MV-4-11 (cell line): ENCODE results near the gene MYO10.
"Not testable (repeated sequence)": the region's sequence is repeated elsewhere in the genome, so short reads cannot be mapped to it uniquely, and the experiment has no call there.

Source experiments
- DNase-seq: peaks from one replicate; lab custom pipeline; 2025; lab: John Stamatoyannopoulos, UW

MYO10 gene

GRCh38 chr5:16668631-16669030 lies 267.5 kb downstream of the MYO10 start:
- DNase-seq = no peak

GRCh38 chr5:16668194-16668593 lies 267.9 kb downstream of the MYO10 start:
- DNase-seq = no peak

DNA sequence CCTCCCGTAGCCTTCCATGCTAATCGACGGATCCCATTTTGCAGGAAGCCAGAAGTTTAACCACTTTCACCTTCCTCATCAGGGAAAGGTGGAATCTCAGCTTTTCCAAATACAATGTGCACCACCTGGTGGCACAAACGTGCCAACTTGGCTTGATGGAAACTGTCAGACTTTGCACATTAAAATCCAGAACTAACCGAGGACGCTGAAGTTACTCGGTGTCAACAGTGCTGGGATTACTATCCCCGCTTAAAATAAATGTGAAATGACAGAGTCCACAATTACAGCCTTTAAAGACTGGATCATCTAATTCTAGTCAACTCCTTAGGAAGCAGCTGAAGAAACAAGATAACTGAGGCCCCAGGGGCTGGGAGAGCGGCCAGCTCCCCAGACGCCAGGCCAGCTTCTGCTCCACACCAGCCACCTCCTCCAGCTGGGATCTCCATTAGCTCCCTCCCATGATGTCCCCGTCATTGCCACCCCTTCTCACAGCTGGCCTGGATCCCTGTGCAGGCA lies 269.1 kb downstream of the MYO10 start:
- DNase-seq = no peak

GRCh38 chr5:16666130-16666882 lies 269.8 kb downstream of the MYO10 start:
- no peak for DNase-seq

- no peak for DNase-seq
Observed at GRCh38 chr5:16665601-16666000, 270.5 kb downstream of the MYO10 start.

DNA sequence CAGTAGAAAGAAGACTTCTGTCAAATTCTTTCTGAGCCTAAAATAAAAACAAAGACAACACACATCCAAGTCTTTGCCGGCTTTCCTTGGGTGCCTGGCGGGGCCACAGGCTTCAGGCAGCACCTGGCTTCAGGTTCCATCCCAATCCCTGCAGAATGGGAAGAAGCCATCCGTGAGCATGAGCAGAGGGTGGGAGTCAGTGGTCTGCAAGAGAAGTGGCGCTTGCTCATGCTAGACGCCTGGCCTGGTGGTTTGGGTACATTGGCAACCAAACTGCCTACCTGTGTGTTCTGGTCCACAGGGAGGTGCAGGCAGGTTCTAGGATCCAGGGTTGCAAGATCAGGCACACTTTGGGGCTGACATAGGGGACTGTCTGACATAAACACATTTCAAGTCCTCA lies 271.7 kb downstream of the MYO10 start:
- DNase-seq = no peak

- DNase-seq = no peak
Observed at GRCh38 chr5:16663840-16664239, 272.2 kb downstream of the MYO10 start.

- DNase-seq = no peak
Observed at GRCh38 chr5:16661713-16662112, 274.4 kb downstream of the MYO10 start.

DNA sequence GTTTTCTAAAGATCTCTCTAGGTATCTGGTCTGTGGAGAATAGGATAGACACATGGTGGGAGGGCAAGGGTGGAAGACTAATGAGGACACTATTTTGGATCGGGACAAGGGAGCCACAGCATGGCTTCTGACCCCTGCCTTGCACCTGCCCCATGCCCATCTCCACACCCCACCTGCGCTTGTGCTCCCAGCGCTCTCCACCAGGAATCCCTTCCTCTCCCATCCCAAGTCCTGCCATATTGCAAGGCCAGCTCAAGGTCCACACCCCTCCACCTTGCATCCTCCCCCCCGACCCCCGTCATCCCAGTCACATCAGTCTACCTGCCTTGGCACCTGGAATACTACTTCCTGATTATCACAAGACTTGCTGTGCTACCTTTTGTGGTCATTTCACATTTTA lies 275.1 kb downstream of the MYO10 start:
- no peak for DNase-seq

- DNase-seq = no peak
Observed at GRCh38 chr5:16659536-16659935, 276.6 kb downstream of the MYO10 start.

GRCh38 chr5:16656561-16657191 lies 279.4 kb downstream of the MYO10 start:
- peak; percentile 14 for DNase-seq

- no peak for DNase-seq
Observed at GRCh38 chr5:16654647-16655334, 281.3 kb downstream of the MYO10 start.

DNA sequence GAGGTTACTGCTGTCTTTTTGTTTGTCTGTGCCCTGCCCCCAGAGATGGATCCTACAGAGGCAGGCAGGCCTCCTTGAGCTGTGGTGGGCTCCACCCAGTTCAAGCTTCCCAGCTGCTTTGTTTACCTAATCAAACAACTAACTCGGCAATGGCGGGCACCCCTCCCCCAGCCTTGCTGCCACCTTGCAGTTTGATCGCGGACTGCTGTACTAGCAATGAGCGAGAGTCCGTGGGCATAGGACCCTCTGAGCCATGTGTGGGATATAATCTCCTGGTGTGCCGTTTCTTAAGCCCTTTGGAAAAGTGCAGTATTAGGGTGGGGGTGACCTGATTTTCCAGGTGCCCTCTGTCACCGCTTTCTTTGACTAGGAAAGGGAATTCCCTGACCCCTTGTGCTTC lies 287.3 kb downstream of the MYO10 start:
- not testable (repeated sequence) for DNase-seq

DNA sequence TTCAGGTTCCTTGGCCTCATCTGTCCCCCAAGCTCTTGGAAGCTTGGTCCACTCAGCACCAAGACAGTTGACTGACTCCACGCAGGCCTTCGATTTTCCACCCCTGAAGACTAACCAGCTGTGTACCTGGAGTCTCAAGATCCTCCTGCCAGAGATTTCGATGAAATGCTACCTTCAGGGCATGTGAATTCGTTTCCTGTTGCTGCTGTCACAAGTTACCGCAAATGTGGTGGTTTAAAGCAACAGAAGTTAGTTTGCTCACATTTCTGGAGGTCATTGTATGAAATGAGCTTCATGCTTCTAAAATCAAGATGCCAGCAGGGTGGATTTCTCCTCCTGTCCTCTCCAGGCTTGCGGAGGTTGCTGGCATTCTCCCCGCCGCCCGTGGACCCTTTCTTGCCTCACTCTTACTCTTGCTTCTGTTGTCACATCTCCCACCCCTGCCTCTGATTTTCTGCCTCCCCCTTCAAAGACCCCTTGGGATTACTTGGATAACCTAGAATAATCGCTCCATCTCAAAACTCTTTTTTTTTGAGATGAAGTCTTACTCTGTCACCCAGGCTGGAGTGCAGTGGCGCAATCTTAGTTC lies 291.7 kb downstream of the MYO10 start:
- DNase-seq = no peak

DNA sequence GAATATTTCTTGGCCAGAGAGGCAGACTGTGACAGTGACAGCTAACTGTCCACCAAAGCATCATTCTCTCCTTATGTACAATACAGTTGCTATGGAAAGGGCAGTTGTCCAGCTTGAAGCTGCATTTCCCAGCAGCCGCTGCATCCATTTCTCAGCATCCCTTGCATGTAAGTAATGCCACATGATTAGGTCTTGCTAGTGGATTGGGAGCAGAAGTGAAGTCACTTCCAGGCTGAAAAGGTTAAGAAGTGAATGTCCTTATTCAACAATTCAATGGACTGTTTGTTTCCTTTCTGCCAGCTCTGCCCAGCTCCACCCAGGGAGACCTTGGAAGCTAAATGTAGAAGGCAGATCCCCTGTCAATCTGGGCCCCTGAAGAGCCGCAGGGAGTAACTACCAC lies 293.2 kb downstream of the MYO10 start:
- DNase-seq = no peak

GRCh38 chr5:16639206-16639605 lies 296.9 kb downstream of the MYO10 start:
- no peak for DNase-seq

GRCh38 chr5:16628376-16628775 lies 307.7 kb downstream of the MYO10 start:
- DNase-seq = no peak

DNA sequence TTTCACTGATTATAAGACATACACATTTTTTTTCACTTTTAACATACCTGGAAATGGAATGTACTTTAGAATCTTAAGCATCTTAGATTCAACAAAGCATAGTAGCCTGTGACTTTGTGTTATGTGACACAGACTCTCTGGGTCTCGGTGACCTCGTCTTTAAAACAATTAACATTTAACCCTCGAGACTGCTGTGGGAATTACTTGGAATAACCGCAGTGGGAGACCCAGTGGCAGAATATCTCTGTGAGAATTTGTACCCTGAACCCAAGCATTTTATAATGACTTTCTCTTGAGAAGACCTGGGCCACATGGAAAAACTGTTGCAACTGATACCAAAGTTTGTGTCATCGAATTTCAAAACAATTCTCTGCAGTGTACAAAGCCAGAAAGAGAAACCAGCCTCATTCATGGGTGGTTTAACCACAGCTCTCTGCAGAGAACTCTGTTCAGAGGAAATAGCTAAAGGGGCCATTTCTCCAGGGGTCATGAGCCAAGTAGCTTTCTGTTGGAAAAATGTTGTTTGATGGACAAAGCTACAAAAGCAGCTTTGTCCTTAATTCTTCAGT lies 309.3 kb downstream of the MYO10 start:
- DNase-seq = peak; percentile 97

- peak; percentile 87 for DNase-seq
Observed at GRCh38 chr5:16625096-16625495, 311.0 kb downstream of the MYO10 start.

GRCh38 chr5:16619136-16619535 lies 317.0 kb downstream of the MYO10 start:
- DNase-seq = no peak

DNA sequence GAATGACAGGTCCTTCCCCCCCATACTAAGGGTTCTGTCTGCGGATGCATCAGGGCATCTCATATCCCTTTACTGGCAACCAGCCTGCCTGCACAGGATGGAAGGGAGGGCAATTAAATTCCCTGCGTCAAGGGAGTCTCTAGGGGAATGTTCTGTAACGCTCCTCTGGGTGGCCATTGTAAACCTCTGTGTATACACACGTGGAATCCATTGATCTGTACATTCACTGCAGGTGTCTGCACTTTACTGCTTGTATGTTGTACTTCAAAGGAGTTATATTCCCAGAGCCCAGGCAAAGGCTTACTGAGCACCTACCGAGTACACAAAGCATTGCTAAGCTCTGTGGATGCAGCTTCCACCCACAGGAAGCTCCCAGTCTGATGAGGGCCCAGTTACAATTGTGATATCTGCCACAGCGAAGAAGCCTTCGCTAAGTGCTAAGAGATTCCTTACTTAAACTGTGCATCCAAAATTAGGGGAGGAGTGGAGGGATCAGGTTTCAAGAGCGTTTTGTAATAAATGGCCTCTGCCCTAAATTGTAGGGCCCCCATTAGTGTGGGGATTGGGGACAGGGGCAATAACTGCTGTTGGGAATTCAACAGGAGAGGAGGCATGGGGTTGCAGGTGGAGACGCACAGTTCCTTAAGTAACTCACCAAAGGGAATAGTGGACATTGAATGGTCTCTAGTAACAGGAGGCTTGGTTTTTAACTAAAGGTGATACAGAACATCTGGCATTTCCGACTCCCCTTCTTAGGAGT lies 317.8 kb downstream of the MYO10 start:
- DNase-seq = no peak
